Esophagus squamous epithelium (tissue), 5 donors: Measurements from ENCODE around the gene TBL1X. TPM values are rescaled to one million over a fixed set of nuclear protein-coding genes. Genes with fewer than 3 reads are reported as not detected.
A peak's percentile ranks its signal among the peaks of the same experiment; 100 is the strongest.

Experiments
- DNase-seq: peaks from one replicate; lab custom pipeline; 2025; lab: John Stamatoyannopoulos, UW
- H3K27ac ChIP-seq, 4 donors: fragments of 200-600 bp; sonication (generic); one replicate each; pipeline ENCODE4 v1.5.1; 2016 to 2019; ENCODE audit warnings: mild to moderate bottlenecking in 1 of 4
- H3K27me3 ChIP-seq, 4 donors: fragments of 200-600 bp; sonication (generic); 1 replicate in 3 of 4; 2 replicates in 1 of 4; pipeline versions ENCODE4 v1.5.1 to v1.6.0; 2017 to 2021; ENCODE audit warnings: antibody characterized with exemption in 1 of 4
- H3K36me3 ChIP-seq, 3 donors: fragments of 200-600 bp; sonication (generic); one replicate each; pipeline ENCODE4 v1.5.1; 2016 to 2019
- H3K4me1 ChIP-seq, 3 donors: fragments of 200-600 bp; sonication (generic); one replicate each; pipeline ENCODE4 v1.5.1; 2017 to 2019
- H3K4me3 ChIP-seq, 4 donors: fragments of 200-600 bp; sonication (generic); 1 replicate in 3 of 4; 2 replicates in 1 of 4; pipeline ENCODE4 v1.5.1; 2016 to 2019; ENCODE audit warnings: mild to moderate bottlenecking in 2 of 4, moderate library complexity in 1 of 4
- H3K9me3 ChIP-seq, 3 donors: fragments of 200-600 bp; sonication (generic); one replicate each; pipeline ENCODE4 v1.5.1; 2016 to 2019
- CTCF ChIP-seq, 6 experiments: fragments of 450-650 bp in 4 of 6; fragments of 200-600 bp in 2 of 6; sonication (generic) in 2 of 6; IDR thresholded peaks; one replicate each; pipeline ENCODE4 v1.5.1; 2016 to 2019; ENCODE audit warnings: antibody characterized with exemption in 6 of 6, mild to moderate bottlenecking in 4 of 6, moderate library complexity in 4 of 6
- POLR2A ChIP-seq, 4 donors: fragments of 450-650 bp; IDR thresholded peaks; one replicate each; pipeline ENCODE4 v1.6.1; 2017; ENCODE audit warnings: antibody characterized with exemption in 4 of 4, mild to moderate bottlenecking in 4 of 4, moderate library complexity in 3 of 4
- WGBS, 2 donors: methylation state at CpG; one replicate each; pipeline ENCODE4 v1.1.5; 2018; 5-methylcytosine and 5-hydroxymethylcytosine counted together
- intact Hi-C: fragments of 100-400 bp; cut with DNase I; formaldehyde crosslinking; loops from one replicate; pipeline ENCODE4 v1.15.0; 2022
- total RNA-seq, 4 donors: library from RNA; depleted of rRNA; stranded (reverse); fragments of >200 nt; gene quantifications; one replicate each; pipeline ENCODE4 v1.1.0, GENCODE V29; 2016
- donor health status: DM: yes; HTN: yes; CAD: no.

The TBL1X gene
- total RNA-seq, 4 donors from 2014 or later, result 17.5 to 24.2 (median 21.8) TPM

GRCh38 chrX:9772943-9773342, 308.1 kb downstream of the TBL1X start:
- TF ChIP-seq POLR2A (IDR thresholded peaks at IDR 0.05) (no peak), CTCF (IDR thresholded peaks at IDR 0.05) (no peak)
- DNase-seq, result no peak
- Histone ChIP-seq H3K36me3 (no peaks in the 10 kb centered on the region), H3K9me3 (no peaks in the 10 kb centered on the region), H3K4me1 (no peaks in the 10 kb centered on the region), H3K4me3 (no peak overlapping the region), H3K27me3 (no peaks in the 10 kb centered on the region), H3K27ac (no peak overlapping the region)
- intact Hi-C loops, result no loop called here
- 75 to 80% methylated on average over 6 of the region's 6 CpGs for WGBS, 2 donors

DNA sequence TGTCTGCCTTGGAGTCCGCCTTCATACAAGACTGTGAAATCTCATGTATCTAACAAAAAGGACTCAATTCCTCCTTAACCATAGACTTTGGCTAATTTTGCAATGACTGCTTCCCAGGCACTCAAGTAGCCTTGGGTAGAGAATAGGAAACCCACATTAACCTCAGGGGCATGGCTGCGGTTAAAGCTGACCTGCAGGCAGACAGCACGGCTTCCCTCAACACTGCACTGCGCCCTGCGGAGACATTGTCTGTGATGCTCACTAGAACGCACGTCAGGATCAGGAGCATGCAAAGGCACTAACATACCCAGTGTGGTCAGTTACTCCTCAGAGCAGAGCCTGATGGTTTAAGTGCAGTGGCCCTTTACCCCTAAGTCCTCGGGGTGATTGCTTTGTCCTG, 311.1 kb downstream of the TBL1X start:
- Histone ChIP-seq H3K4me1 (no peaks in the 10 kb centered on the region), H3K9me3 (no peaks in the 10 kb centered on the region), H3K27ac (no peak overlapping the region), H3K36me3 (no peaks in the 10 kb centered on the region), H3K4me3 (no peak overlapping the region), H3K27me3 (no peaks in the 10 kb centered on the region)
- intact Hi-C loops, result no loop called here
- TF ChIP-seq CTCF (IDR thresholded peaks at IDR 0.05), result no peak
- TF ChIP-seq POLR2A (IDR thresholded peaks at IDR 0.05), result no peak
- DNase-seq, result no peak
- 84% methylated on average over 7 of the region's 8 CpGs; no CpG with 5 or more reads in 1 of the 2 donors for WGBS, 2 donors

- Histone ChIP-seq H3K27me3 (peaks cover 0 to 18% (median 0%) of the 10 kb centered on the region in 4 donors), H3K36me3 (no peaks in the 10 kb centered on the region), H3K27ac (no peak overlapping the region), H3K4me3 (no peak overlapping the region), H3K4me1 (no peaks in the 10 kb centered on the region), H3K9me3 (no peaks in the 10 kb centered on the region)
- DNase-seq, result no peak
- WGBS, 2 donors, result 46 to 63% methylated on average over 7 of the region's 7 CpGs
- TF ChIP-seq CTCF (IDR thresholded peaks at IDR 0.05) (no peak), POLR2A (IDR thresholded peaks at IDR 0.05) (no peak)
- intact Hi-C loops, result no loop called here
These were observed 317.1 kb downstream of the TBL1X start for GRCh38 chrX:9781941-9782340.

DNA sequence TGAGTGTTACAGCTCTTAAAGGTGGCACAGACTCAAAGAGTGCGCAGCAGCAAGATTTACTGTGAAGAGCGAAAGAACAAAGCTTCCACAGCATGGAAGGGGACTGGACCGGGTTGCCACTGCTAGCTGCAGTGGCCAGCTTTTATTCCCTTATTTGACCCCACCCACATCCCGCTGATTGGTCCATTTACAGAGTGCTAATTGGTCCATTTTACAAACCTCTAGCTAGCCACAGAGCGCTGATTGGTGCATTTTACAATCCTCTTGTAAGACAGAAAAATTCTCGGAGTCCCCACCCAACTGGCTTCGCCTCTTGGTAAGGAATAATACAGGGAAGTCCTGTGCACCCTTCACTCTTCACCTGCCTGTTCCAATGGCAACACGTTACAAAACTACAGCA, 319.5 kb downstream of the TBL1X start:
- H3K4me3 ChIP-seq, result no peak overlapping the region
- DNase-seq, result no peak
- H3K36me3 ChIP-seq, result no peaks in the 10 kb centered on the region
- peaks cover 0 to 18% (median 0%) of the 10 kb centered on the region in 4 donors for H3K27me3 ChIP-seq
- no peaks in the 10 kb centered on the region for H3K9me3 ChIP-seq
- peaks cover 0 to 21% (median 0%) of the 10 kb centered on the region in 3 donors for H3K4me1 ChIP-seq
- intact Hi-C loops, result no loop called here
- no peak for TF ChIP-seq POLR2A (IDR thresholded peaks at IDR 0.05)
- no peak for TF ChIP-seq CTCF (IDR thresholded peaks at IDR 0.05)
- WGBS, 2 donors, result 86 to 95% methylated on average over 3 to 8 of the region's 8 CpGs
- H3K27ac ChIP-seq, result no peak overlapping the region

DNA sequence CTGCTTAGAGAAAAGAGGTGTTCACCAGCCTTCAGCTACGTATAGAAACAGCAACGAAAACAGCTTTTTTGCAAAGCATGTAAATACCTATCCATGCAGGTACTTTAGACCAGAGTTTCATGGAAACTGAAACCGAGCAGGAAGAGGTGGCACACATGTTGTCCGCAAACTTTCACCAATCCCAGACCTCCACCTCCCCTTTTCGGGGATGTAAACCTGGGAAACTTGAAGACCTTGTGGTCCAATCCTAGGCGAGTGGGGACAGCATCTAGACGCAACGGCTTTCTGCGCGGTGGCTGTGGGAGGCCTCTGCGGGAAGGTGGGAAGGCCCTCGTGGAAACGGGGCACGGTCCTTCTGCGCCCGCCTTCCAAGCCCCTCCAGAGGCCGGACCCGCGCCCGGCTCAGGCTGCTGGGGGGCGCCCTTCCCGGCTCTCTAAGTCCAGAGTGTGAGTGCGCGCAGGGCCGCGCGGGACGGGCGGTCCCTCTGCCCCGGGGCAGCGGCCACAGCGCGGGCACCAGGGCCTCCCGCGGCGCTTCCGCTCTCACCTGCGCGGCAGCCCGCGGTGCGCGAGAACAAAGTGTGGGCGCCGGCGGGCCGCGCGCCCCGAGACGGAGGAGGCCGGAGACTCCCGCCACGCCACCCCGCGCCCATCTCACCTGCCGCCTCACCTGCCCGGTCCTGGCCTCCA, 320.5 kb downstream of the TBL1X start:
- 35 to 40% methylated on average over 1 to 11 of the region's 58 CpGs for WGBS, 2 donors
- TF ChIP-seq POLR2A (IDR thresholded peaks at IDR 0.05) (no peak), CTCF (IDR thresholded peaks at IDR 0.05) (no peak)
- Histone ChIP-seq H3K36me3 (no peaks in the 10 kb centered on the region), H3K4me3 (peak overlapping the region; percentile 52 to 71 (median 62)), H3K9me3 (no peaks in the 10 kb centered on the region), H3K27ac (peak overlapping the region in 3 of 4 donors; percentile 52 to 81 (median 81)), H3K4me1 (peaks cover 0 to 30% (median 0%) of the 10 kb centered on the region in 3 donors), H3K27me3 (peaks cover 0 to 18% (median 0%) of the 10 kb centered on the region in 4 donors)
- DNase-seq, result no peak
- intact Hi-C loops, result no loop called here
